Smooth muscle cell (in vitro differentiated cells): ENCODE measurements around the gene TMTC2. TPM values are rescaled to one million over a fixed set of nuclear protein-coding genes. Genes with fewer than 3 reads are reported as not detected.

ENCODE experiments used
- DNase-seq: peaks from one replicate; lab custom pipeline; 2025; ENCODE audit not compliant: unreplicated experiment; lab: John Stamatoyannopoulos, UW
- H2AFZ ChIP-seq: fragments of 200-600 bp; sonication (generic); 2 replicates; pipeline ENCODE4 v1.6.0; 2016; ENCODE audit warnings: antibody characterized with exemption, low read depth, mild to moderate bottlenecking
- H3F3A ChIP-seq: fragments of 200-600 bp; sonication (generic); 2 replicates; pipeline ENCODE4 v1.6.0; 2017; ENCODE audit warnings: antibody characterized with exemption, low read depth
- H3K27ac ChIP-seq: fragments of 200-600 bp; sonication (generic); 2 replicates; pipeline ENCODE4 v1.5.1; 2016; ENCODE audit warnings: low read depth, mild to moderate bottlenecking
- H3K27me3 ChIP-seq: fragments of 200-600 bp; sonication (generic); 2 replicates; pipeline ENCODE4 v1.6.1; 2016; ENCODE audit warnings: low read depth, mild to moderate bottlenecking
- H3K36me3 ChIP-seq: fragments of 200-600 bp; sonication (generic); 2 replicates; pipeline ENCODE4 v1.5.1; 2016; ENCODE audit warnings: low read depth
- H3K4me1 ChIP-seq: fragments of 200-600 bp; sonication (generic); 2 replicates; pipeline ENCODE4 v1.5.1; 2016; ENCODE audit warnings: low read depth
- H3K4me2 ChIP-seq: fragments of 200-600 bp; sonication (generic); 2 replicates; pipeline ENCODE4 v1.6.0; 2016; ENCODE audit warnings: mild to moderate bottlenecking
- H3K4me3 ChIP-seq: fragments of 200-600 bp; sonication (generic); 2 replicates; pipeline ENCODE4 v1.5.1; 2016; ENCODE audit warnings: mild to moderate bottlenecking
- H3K79me2 ChIP-seq: fragments of 200-600 bp; sonication (generic); 2 replicates; pipeline ENCODE4 v1.6.0; 2016; ENCODE audit warnings: low read depth, mild to moderate bottlenecking
- H3K9ac ChIP-seq: fragments of 200-600 bp; sonication (generic); 2 replicates; pipeline ENCODE4 v1.6.0; 2016; ENCODE audit warnings: low read depth
- H3K9me3 ChIP-seq: fragments of 200-600 bp; sonication (generic); replicated peaks from 2 replicates; pipeline ENCODE4 v1.5.1; 2016; ENCODE audit warnings: low read depth
- H4K20me1 ChIP-seq: fragments of 200-600 bp; sonication (generic); 2 replicates; pipeline ENCODE4 v1.6.0; 2016; ENCODE audit warnings: low read depth
- CTCF ChIP-seq: fragments of 200-600 bp; sonication (generic); IDR thresholded peaks from 2 replicates; pipeline ENCODE4 v1.5.1; 2017; ENCODE audit warnings: borderline replicate concordance, mild to moderate bottlenecking, antibody characterized with exemption; ENCODE audit not compliant: insufficient read depth, poor library complexity, severe bottlenecking
- WGBS: methylation state at CpG from one replicate; pipeline ENCODE4 v1.1.7; 2016; ENCODE audit warnings: low lambda C conversion rate; 5-methylcytosine and 5-hydroxymethylcytosine counted together
- polyA plus RNA-seq: library from polyadenylated mRNA; unstranded; fragments of >200 nt; fragmentation: Nextera tagmentation; extraction: Ambion mirVana; gene quantifications from 2 replicates; pipeline ENCODE4 v1.2.1, GENCODE V29; 2016
- total RNA-seq: library from RNA; depleted of rRNA; stranded (reverse); fragments of >200 nt; gene quantifications from 2 replicates; pipeline ENCODE4 v1.2.3, GENCODE V29; 2014

The TMTC2 gene
- total and polyA plus RNA-seq, 2 experiments from 2014 or later = 0.71 to 10.6 TPM

DNA sequence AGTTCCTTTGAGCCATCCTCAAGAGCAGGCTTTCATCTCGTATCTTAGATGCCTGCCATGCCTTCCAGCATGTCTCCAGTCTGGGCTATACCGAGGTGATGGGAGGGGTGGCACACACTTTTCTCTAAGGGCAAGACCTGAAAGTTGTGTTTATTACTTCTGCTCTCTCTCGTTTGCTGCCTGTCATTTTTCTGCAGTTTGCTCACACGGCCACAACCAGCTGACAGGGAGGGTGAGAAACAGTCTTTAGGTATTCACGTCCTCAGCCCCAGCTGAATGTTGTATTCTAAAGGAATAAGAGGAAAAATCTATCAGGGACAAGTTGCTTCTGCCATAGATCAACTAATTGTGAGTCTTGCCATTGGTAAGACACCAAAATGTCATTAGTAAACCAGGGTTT is 88.0 kb downstream of the TMTC2 start:
- peak overlapping the region; percentile 6 for H3K4me2 ChIP-seq
- no peak overlapping the region for H3K4me3 ChIP-seq
- 51% methylated on average over 5 of the region's 5 CpGs for WGBS
- H2AFZ ChIP-seq = no peak overlapping the region
- H3K9ac ChIP-seq = no peak overlapping the region
- peak overlapping the region; percentile 59 for H3K27ac ChIP-seq
- H3F3A ChIP-seq = no peaks in the 10 kb centered on the region
- TF ChIP-seq CTCF = no peak
- H3K4me1 ChIP-seq = no peaks in the 10 kb centered on the region
- no peaks in the 10 kb centered on the region for H3K27me3 ChIP-seq
- DNase-seq = no peak
- H3K36me3 ChIP-seq = no peaks in the 10 kb centered on the region
- no peaks in the 10 kb centered on the region for H3K9me3 ChIP-seq
- H4K20me1 ChIP-seq = no peaks in the 10 kb centered on the region
- no peaks in the 10 kb centered on the region for H3K79me2 ChIP-seq

- Histone ChIP-seq H3K27me3 (no peaks in the 10 kb centered on the region), H3K27ac (no peak overlapping the region), H3K36me3 (no peaks in the 10 kb centered on the region), H3K79me2 (no peaks in the 10 kb centered on the region), H3K9ac (no peak overlapping the region), H3K4me2 (no peak overlapping the region), H3K4me3 (no peak overlapping the region), H3K9me3 (no peaks in the 10 kb centered on the region), H2AFZ (no peak overlapping the region), H3K4me1 (peaks cover 17% of the 10 kb centered on the region), H4K20me1 (no peaks in the 10 kb centered on the region), H3F3A (no peaks in the 10 kb centered on the region)
- WGBS = 92% methylated on average over 4 of the region's 4 CpGs
- no peak for DNase-seq
- no peak for TF ChIP-seq CTCF
These were observed 93.8 kb downstream of the TMTC2 start for GRCh38 chr12:82780517-82780916.

DNA sequence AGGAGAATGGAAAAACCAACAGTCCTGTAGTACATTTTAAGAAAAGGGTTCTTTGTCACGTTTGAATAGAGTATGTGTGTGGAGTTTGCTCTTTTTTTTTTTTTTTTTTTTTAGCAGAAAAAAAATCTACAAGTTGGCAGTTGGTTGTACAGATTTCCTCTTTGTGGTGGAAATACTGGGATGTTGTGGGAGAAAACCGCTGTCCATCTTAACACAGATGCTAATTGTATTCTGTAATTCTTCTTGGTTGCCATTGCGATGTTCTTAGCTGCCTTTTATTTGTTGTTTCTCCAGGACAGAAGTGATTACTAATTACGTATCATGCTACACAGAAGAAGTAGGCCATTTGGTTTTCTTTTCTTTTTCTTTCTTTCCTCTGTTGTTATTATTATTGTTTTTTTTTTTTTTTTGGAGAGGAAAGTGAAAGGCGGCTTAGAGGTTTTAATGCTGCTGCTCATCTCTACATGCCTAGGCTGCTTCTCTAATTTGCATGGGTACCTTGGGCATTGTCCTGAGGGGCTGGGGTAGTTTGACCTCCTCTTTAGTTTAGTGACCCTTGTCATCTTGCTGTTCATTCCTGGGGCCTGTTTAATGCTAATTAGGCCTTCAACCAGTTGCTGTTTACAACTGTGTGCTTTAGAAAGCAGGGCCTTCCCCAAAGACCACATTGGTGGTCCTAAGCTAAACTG is 94.7 kb downstream of the TMTC2 start:
- Histone ChIP-seq H3K4me1 (peaks cover 17% of the 10 kb centered on the region), H4K20me1 (no peaks in the 10 kb centered on the region), H2AFZ (no peak overlapping the region), H3K4me2 (no peak overlapping the region), H3K27ac (no peak overlapping the region), H3K9ac (no peak overlapping the region), H3K27me3 (no peaks in the 10 kb centered on the region), H3K79me2 (no peaks in the 10 kb centered on the region), H3F3A (no peaks in the 10 kb centered on the region), H3K36me3 (no peaks in the 10 kb centered on the region), H3K4me3 (no peak overlapping the region), H3K9me3 (no peaks in the 10 kb centered on the region)
- 57% methylated on average over 5 of the region's 5 CpGs for WGBS
- no peak for TF ChIP-seq CTCF
- no peak for DNase-seq

- Histone ChIP-seq H3K4me3 (no peak overlapping the region), H3K27me3 (no peaks in the 10 kb centered on the region), H4K20me1 (no peaks in the 10 kb centered on the region), H3K4me2 (no peak overlapping the region), H3K79me2 (no peaks in the 10 kb centered on the region), H3K4me1 (peaks cover 17% of the 10 kb centered on the region), H2AFZ (no peak overlapping the region), H3K9ac (no peak overlapping the region), H3K36me3 (no peaks in the 10 kb centered on the region), H3K9me3 (no peaks in the 10 kb centered on the region), H3F3A (no peaks in the 10 kb centered on the region), H3K27ac (no peak overlapping the region)
- DNase-seq = no peak
- WGBS = 75% methylated on average over 2 of the region's 2 CpGs
- no peak for TF ChIP-seq CTCF
These were observed 96.7 kb downstream of the TMTC2 start for GRCh38 chr12:82783435-82783834.
